ENCODE data around the gene SEMA6D. TPM values are rescaled to one million over a fixed set of nuclear protein-coding genes. Genes with fewer than 3 reads are reported as not detected.
A peak's percentile ranks its signal among the peaks of the same experiment; 100 is the strongest.

SEMA6D gene
- polyA plus RNA-seq, 1 donor (not counting 4 experiments of a cell fraction or from before 2014, with no cell fraction given) = 0.67 TPM

GRCh38 chr15:47711655-47712054 lies 5.7 kb upstream of the SEMA6D start:
- TF ChIP-seq EZH2 (IDR thresholded peaks at IDR 0.05; ENCODE audit: low read length) (no peak), CTCF (optimal IDR thresholded peaks at IDR 0.05 in 1 of 3, IDR thresholded peaks at IDR 0.05 in 1 of 3, conservative IDR thresholded peaks at IDR 0.05 in 1 of 3; ENCODE audit: extremely low read depth in 1 of 3, insufficient read depth in 2 of 3, low read length in 3 of 3) (peak in 2 of 3 experiments; percentile 52 to 57)
- dilution Hi-C loops (cut with MboI; ENCODE audit: extremely low pct_ligation_motif_present, low sequenced_read_pairs) = no loop called here
- Histone ChIP-seq H3K9me1 (ENCODE audit: control insufficient read depth, extremely low read depth, insufficient read depth, low read length) (no peaks in the 10 kb centered on the region), H3K27me3 (ENCODE audit: control insufficient read depth, extremely low read depth, insufficient read depth, low read length) (no peaks in the 10 kb centered on the region), H3K9me3 (ENCODE audit: control insufficient read depth, low read depth, low read length) (no peaks in the 10 kb centered on the region), H3K4me3 (ENCODE audit: control insufficient read depth in 2 of 3, extremely low read depth in 1 of 3, insufficient read depth in 2 of 3, low read depth in 1 of 3, low read length in 3 of 3) (no peak overlapping the region), H3K27ac (ENCODE audit: control insufficient read depth, insufficient read depth, low read length) (no peak overlapping the region), H3K9ac (ENCODE audit: control insufficient read depth, extremely low read depth, insufficient read depth, low read length) (no peak overlapping the region), H3K79me2 (ENCODE audit: control insufficient read depth, insufficient read depth, low read length) (no peaks in the 10 kb centered on the region), H4K20me1 (ENCODE audit: control insufficient read depth, extremely low read depth, insufficient read depth, low read length) (no peaks in the 10 kb centered on the region), H2AFZ (ENCODE audit: control insufficient read depth, low read length) (peak overlapping the region; percentile 72), H3K4me1 (ENCODE audit: control insufficient read depth, extremely low read depth, insufficient read depth, low read length) (no peaks in the 10 kb centered on the region), H3K36me3 (ENCODE audit: control insufficient read depth in 2 of 2, extremely low read depth in 1 of 2, insufficient read depth in 2 of 2, low read length in 2 of 2) (no peaks in the 10 kb centered on the region), H3K4me2 (ENCODE audit: control insufficient read depth, extremely low read depth, insufficient read depth, low read depth, low read length) (no peak overlapping the region)
- no peak for DNase-seq (ENCODE audit: low read depth, low spot score)
- peak; percentile 34 for FAIRE-seq

GRCh38 chr15:47715402-47715801 lies 1.9 kb upstream of the SEMA6D start:
- H2AFZ ChIP-seq (ENCODE audit: control insufficient read depth, low read length) = no peak overlapping the region
- H3K4me1 ChIP-seq (ENCODE audit: control insufficient read depth, extremely low read depth, insufficient read depth, low read length) = no peaks in the 10 kb centered on the region
- FAIRE-seq (no peak), DNase-seq (ENCODE audit: low read depth, low spot score) (no peak)
- H3K4me2 ChIP-seq (ENCODE audit: control insufficient read depth, extremely low read depth, insufficient read depth, low read depth, low read length) = no peak overlapping the region
- H3K9me1 ChIP-seq (ENCODE audit: control insufficient read depth, extremely low read depth, insufficient read depth, low read length) = no peaks in the 10 kb centered on the region
- no peak overlapping the region for H3K27ac ChIP-seq (ENCODE audit: control insufficient read depth, insufficient read depth, low read length)
- no peaks in the 10 kb centered on the region for H3K9me3 ChIP-seq (ENCODE audit: control insufficient read depth, low read depth, low read length)
- H3K27me3 ChIP-seq (ENCODE audit: control insufficient read depth, extremely low read depth, insufficient read depth, low read length) = peaks cover 3% of the 10 kb centered on the region
- TF ChIP-seq EZH2 (IDR thresholded peaks at IDR 0.05; ENCODE audit: low read length) (no peak), CTCF (optimal IDR thresholded peaks at IDR 0.05 in 1 of 3, IDR thresholded peaks at IDR 0.05 in 1 of 3, conservative IDR thresholded peaks at IDR 0.05 in 1 of 3; ENCODE audit: extremely low read depth in 1 of 3, insufficient read depth in 2 of 3, low read length in 3 of 3) (no peak)
- no peaks in the 10 kb centered on the region for H4K20me1 ChIP-seq (ENCODE audit: control insufficient read depth, extremely low read depth, insufficient read depth, low read length)
- H3K79me2 ChIP-seq (ENCODE audit: control insufficient read depth, insufficient read depth, low read length) = no peaks in the 10 kb centered on the region
- H3K36me3 ChIP-seq (ENCODE audit: control insufficient read depth in 2 of 2, extremely low read depth in 1 of 2, insufficient read depth in 2 of 2, low read length in 2 of 2) = no peaks in the 10 kb centered on the region
- dilution Hi-C loops (cut with MboI; ENCODE audit: extremely low pct_ligation_motif_present, low sequenced_read_pairs) = no loop called here
- no peak overlapping the region for H3K9ac ChIP-seq (ENCODE audit: control insufficient read depth, extremely low read depth, insufficient read depth, low read length)
- H3K4me3 ChIP-seq (ENCODE audit: control insufficient read depth in 2 of 3, extremely low read depth in 1 of 3, insufficient read depth in 2 of 3, low read depth in 1 of 3, low read length in 3 of 3) = no peak overlapping the region
